Endothelial cell of umbilical vein (primary cell): ENCODE results near the gene ZFYVE28. TPM values are rescaled to one million over a fixed set of nuclear protein-coding genes. Genes with fewer than 3 reads are reported as not detected.
"Not testable (repeated sequence)": the region's sequence is repeated elsewhere in the genome, so short reads cannot be mapped to it uniquely, and the experiment has no call there.

Experiments used
- BruUV-seq: library from RNA; stranded (reverse); fragments of 400-500 nt; replicated peaks from 2 replicates; lab custom pipeline; 2021; lab: Mats Ljungman, UMichigan
- CTCF ChIA-PET: fragments of 300-600, 350-600 bp; sonication (Branson Sonifier 250); formaldehyde crosslinking; loops from one replicate; lab custom pipeline; 2021; ENCODE audit warnings: antibody characterized with exemption, inconsistent platforms; lab: Charles Lee
- POLR2A ChIA-PET: fragments of 300-600, 350-600 bp; sonication (Branson Sonifier 250); formaldehyde crosslinking; loops from one replicate; lab custom pipeline; 2021; ENCODE audit warnings: antibody characterized with exemption, inconsistent platforms; lab: Charles Lee
- DNase-seq: peaks from one replicate; pipeline ENCODE4 v3.0.0-alpha.2; 2011; ENCODE audit warnings: low read depth, low spot score
- FAIRE-seq: peaks from 2 replicates; lab custom pipeline; 2011; peaks lifted over from hg19 to GRCh38; lab: Jason Lieb, UNC
- H2AFZ ChIP-seq: 2 replicates; pipeline ENCODE4 v1.6.0; 2012; ENCODE audit warnings: low read depth, low read length, control low read depth, inconsistent platforms
- H3K27ac ChIP-seq: 2 replicates; pipeline ENCODE4 v1.5.1; 2011; ENCODE audit warnings: low read depth, mild to moderate bottlenecking, control low read depth, low read length, moderate library complexity; ENCODE audit not compliant: insufficient read depth
- H3K27me3 ChIP-seq, 2 experiments: 2 replicates each; pipeline versions ENCODE4 v1.6.0 to v1.6.1; 2011; ENCODE audit warnings: low read length in 2 of 2, mixed read lengths in 1 of 2; ENCODE audit not compliant: control insufficient read depth in 2 of 2, insufficient read depth in 2 of 2
- H3K36me3 ChIP-seq, 2 experiments: 2 replicates in 1 of 2; 3 replicates in 1 of 2; pipeline ENCODE4 v1.5.1; 2011; ENCODE audit warnings: low read length in 2 of 2, mild to moderate bottlenecking in 1 of 2, moderate library complexity in 1 of 2; ENCODE audit not compliant: control insufficient read depth in 2 of 2, insufficient read depth in 2 of 2; ENCODE audit errors: extremely low read depth in 1 of 2
- H3K4me1 ChIP-seq: 3 replicates; pipeline ENCODE4 v1.5.1; 2011; ENCODE audit warnings: mild to moderate bottlenecking, low read length; ENCODE audit not compliant: control insufficient read depth, insufficient read depth; ENCODE audit errors: extremely low read depth
- H3K4me2 ChIP-seq: 2 replicates; pipeline ENCODE4 v1.6.1; 2011; ENCODE audit warnings: low read length, control low read depth, mixed read lengths; ENCODE audit not compliant: insufficient read depth
- H3K4me3 ChIP-seq, 3 experiments: fragments of 200-600 bp in 1 of 3; sonication (generic), shearing (Covaris generic) in 1 of 3; replicated peaks in 1 of 3; 2 replicates each; pipeline ENCODE4 v1.5.1; 2011 to 2016; ENCODE audit warnings: control low read depth in 3 of 3, low read length in 3 of 3, mild to moderate bottlenecking in 2 of 3, inconsistent platforms in 1 of 3, low read depth in 1 of 3, moderate library complexity in 1 of 3; ENCODE audit not compliant: insufficient read depth in 1 of 3
- H3K79me2 ChIP-seq: 2 replicates; pipeline ENCODE4 v1.6.0; 2012; ENCODE audit warnings: low read length, inconsistent platforms; ENCODE audit not compliant: control insufficient read depth, insufficient read depth
- H3K9ac ChIP-seq: replicated peaks from 2 replicates; pipeline ENCODE3; 2011; ENCODE audit warnings: low read length, control low read depth; ENCODE audit not compliant: insufficient read depth; ENCODE audit errors: extremely low read depth
- H3K9me1 ChIP-seq: replicated peaks from 3 replicates; pipeline ENCODE4 v1.6.0; 2011; ENCODE audit warnings: mild to moderate bottlenecking, low read length; ENCODE audit not compliant: control insufficient read depth, insufficient read depth; ENCODE audit errors: extremely low read depth
- H3K9me3 ChIP-seq: replicated peaks from 2 replicates; pipeline ENCODE4 v1.5.1; 2012; ENCODE audit warnings: low read length, inconsistent platforms; ENCODE audit not compliant: control insufficient read depth, insufficient read depth
- H4K20me1 ChIP-seq: replicated peaks from 2 replicates; pipeline ENCODE3; 2011; ENCODE audit warnings: mild to moderate bottlenecking, low read length; ENCODE audit not compliant: control insufficient read depth, insufficient read depth; ENCODE audit errors: extremely low read depth
- EZH2 ChIP-seq: IDR thresholded peaks from 2 replicates; pipeline ENCODE4 v1.6.1; 2012; ENCODE audit warnings: borderline replicate concordance, low read depth, mild to moderate bottlenecking, moderate library complexity, low read length, inconsistent platforms; ENCODE audit not compliant: severe bottlenecking
- GATA2 ChIP-seq: IDR thresholded peaks from 2 replicates; pipeline ENCODE4 v1.7.0; 2011; ENCODE audit warnings: low read depth, mild to moderate bottlenecking, moderate library complexity, mixed read lengths, low read length; ENCODE audit not compliant: insufficient read length, insufficient read depth
- POLR2AphosphoS5 ChIP-seq: IDR thresholded peaks from 2 replicates; pipeline ENCODE4 v1.6.1; 2012; ENCODE audit warnings: low read depth, mild to moderate bottlenecking, control low read depth, low read length, moderate library complexity; ENCODE audit not compliant: insufficient read depth
- dilution Hi-C: fragments of 300-500 bp; cut with MboI; formaldehyde crosslinking; loops from one replicate; pipeline ENCODE4 v1.15.0; 2019; ENCODE audit warnings: low sequenced_read_pairs; ENCODE audit not compliant: extremely low pct_ligation_motif_present
- intact Hi-C: fragments of 100-400 bp; cut with micrococcal nuclease; formaldehyde crosslinking; loops from one replicate; pipeline ENCODE4 v1.10.0; 2022
- polyA plus RNA-seq, 4 experiments: library from polyadenylated mRNA; depleted of rRNA in 3 of 4; stranded (reverse) in 3 of 4; unstranded in 1 of 4; fragments of >200 nt; gene quantifications; 2 replicates each; pipeline versions ENCODE4 v1.2.1 to v1.2.3, GENCODE V29; 2011 to 2012; ENCODE audit warnings: missing spikeins in 1 of 4
- total RNA-seq: library from RNA; stranded (reverse); gene quantifications from 2 replicates; pipeline ENCODE4 v1.2.3, GENCODE V29; 2021

The ZFYVE28 gene
- total and polyA plus RNA-seq, 2 donors (not counting 3 experiments of a cell fraction or from before 2014, with no cell fraction given): 5.8 to 7.1 TPM

DNA sequence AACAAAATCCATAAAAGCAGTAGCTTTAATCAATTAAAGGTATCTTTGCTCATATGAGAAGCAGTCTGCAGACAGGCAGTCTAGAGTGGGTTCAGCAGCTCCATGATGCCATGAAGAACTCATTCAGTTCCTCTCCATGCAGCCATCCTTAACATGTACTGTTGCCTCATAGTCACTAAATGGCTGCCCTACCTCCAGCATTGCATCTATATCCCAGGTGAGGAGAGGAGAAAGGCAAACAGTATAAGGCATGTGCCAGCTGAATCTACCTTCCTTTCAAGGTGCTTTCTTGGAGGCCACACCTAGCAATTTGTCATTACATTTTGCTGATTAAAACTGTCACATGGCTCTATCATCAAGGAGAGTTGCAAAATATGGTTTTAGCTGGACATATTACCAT, 13.6 kb upstream of the ZFYVE28 start:
- dilution Hi-C loops: no loop called here
- no peak overlapping the region for H3K9ac ChIP-seq
- H3K9me3 ChIP-seq: no peaks in the 10 kb centered on the region
- no peak for TF ChIP-seq POLR2AphosphoS5
- no peak for TF ChIP-seq GATA2
- no peak for TF ChIP-seq EZH2
- no peaks in the 10 kb centered on the region for H3K79me2 ChIP-seq
- H3K4me3 ChIP-seq: no peak overlapping the region
- FAIRE-seq: no peak
- no peaks in the 10 kb centered on the region for H3K27me3 ChIP-seq
- no peak overlapping the region for H2AFZ ChIP-seq
- CTCF ChIA-PET: interaction anchor here (1.0 to 1.1 kb wide), 2 partner anchors 9 to 212 kb away, joined by 3 to 4 read pairs; no protein-coding TSS in a partner anchor
- H3K36me3 ChIP-seq: no peaks in the 10 kb centered on the region
- no peak overlapping the region for H3K4me2 ChIP-seq
- H4K20me1 ChIP-seq: no peaks in the 10 kb centered on the region
- BruUV-seq: no TSS peak
- intact Hi-C loops: no loop called here
- POLR2A ChIA-PET: no interaction called here
- no peak overlapping the region for H3K27ac ChIP-seq
- no peak for DNase-seq
- no peaks in the 10 kb centered on the region for H3K9me1 ChIP-seq
- H3K4me1 ChIP-seq: no peaks in the 10 kb centered on the region

DNA sequence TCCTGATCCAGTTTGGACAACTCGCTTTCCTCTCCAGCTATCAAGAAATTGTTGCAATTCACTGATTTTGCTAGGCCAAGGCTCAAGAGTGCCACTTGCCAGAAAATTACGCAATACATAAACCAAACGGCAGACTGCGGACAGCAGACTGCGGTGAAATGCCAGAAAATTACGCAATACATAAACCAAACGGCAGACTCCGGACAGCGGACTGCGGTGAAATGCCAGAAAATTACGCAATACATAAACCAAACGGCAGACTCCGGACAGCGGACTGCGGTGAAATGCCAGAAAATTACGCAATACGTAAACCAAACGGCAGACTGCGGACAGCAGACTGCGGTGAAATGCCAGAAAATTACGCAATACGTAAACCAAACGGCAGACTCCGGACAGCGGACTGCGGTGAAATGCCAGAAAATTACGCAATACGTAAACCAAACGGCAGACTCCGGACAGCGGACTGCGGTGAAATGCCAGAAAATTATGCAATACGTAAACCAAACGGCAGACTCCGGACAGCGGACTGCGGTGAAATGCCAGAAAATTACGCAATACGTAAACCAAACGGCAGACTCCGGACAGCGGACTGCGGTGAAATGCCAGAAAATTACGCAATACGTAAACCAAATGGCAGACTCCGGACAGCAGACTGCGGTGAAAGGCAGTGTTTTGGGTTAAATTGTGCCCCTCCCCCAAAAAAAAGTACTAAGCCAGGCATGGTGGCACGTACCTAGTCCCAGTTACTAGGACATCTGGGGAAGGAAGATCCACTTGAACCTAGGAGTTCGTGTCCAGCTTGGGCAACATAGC, 11.7 kb upstream of the ZFYVE28 start:
- H3K4me3 ChIP-seq, H3K9me3 ChIP-seq, DNase-seq, FAIRE-seq, H3K27ac ChIP-seq, H3K9ac ChIP-seq, H3K36me3 ChIP-seq, BruUV-seq, H4K20me1 ChIP-seq, H3K79me2 ChIP-seq, H3K4me1 ChIP-seq, intact Hi-C loops, H3K27me3 ChIP-seq, H3K9me1 ChIP-seq, H2AFZ ChIP-seq, CTCF ChIA-PET, H3K4me2 ChIP-seq, POLR2A ChIA-PET, dilution Hi-C loops: not testable (repeated sequence)
